Daoy (cell line): ENCODE measurements around the gene GLYAT. TPM values are rescaled to one million over a fixed set of nuclear protein-coding genes. Genes with fewer than 3 reads are reported as not detected.
"Not testable (repeated sequence)": the region's sequence is repeated elsewhere in the genome, so short reads cannot be mapped to it uniquely, and the experiment has no call there.

ENCODE experiments used
- DNase-seq: peaks from one replicate; pipeline ENCODE4 v3.0.0-alpha.2; 2015; ENCODE audit warnings: low read depth
- total RNA-seq: library from RNA; depleted of rRNA; stranded (reverse); fragments of >200 nt; shearing (Covaris generic); gene quantifications from 2 replicates; pipeline ENCODE4 v1.2.3, GENCODE V29; 2014; rRNA removed

The GLYAT gene
- total RNA-seq, 1 experiment from 2014 or later = not detected

DNA sequence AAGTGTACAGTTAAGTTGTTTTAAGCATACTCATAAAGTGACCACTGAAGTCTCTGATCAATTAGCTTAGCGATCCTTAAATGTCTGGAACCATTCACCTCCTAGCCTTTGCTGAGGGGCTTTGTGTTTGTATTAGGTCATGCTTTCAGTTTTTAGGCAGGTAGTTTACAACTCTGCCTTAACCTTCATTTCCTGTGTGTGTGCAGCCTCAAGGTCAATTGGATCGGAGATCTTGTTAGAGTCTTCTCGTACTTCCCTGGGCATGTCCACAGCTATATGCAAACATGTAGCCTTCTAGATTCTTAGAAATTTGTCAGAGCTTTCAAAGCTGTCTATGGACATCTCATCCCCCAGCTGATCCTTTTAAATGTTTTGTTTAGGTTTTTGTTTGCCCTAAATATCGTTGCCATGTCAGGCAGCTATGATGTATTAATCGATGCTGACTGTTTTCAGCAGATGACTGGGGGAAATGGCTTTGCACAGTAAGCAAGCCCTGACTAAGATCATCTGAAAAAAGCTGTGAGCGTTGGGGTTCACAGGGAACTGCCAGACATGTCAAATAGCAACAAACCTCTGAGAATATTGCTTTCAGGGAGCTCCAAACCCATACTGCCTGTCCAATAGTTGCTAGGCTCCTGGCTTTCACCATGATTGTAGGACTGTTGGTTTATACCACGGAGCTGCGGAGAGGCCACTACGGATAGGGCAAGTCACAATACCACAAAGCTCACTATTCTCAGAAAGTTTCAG lies 45.6 kb downstream of the GLYAT start:
- DNase-seq = no peak

- DNase-seq = not testable (repeated sequence)
Measured at GRCh38 chr11:58682660-58683059, 49.1 kb downstream of the GLYAT start.

DNA sequence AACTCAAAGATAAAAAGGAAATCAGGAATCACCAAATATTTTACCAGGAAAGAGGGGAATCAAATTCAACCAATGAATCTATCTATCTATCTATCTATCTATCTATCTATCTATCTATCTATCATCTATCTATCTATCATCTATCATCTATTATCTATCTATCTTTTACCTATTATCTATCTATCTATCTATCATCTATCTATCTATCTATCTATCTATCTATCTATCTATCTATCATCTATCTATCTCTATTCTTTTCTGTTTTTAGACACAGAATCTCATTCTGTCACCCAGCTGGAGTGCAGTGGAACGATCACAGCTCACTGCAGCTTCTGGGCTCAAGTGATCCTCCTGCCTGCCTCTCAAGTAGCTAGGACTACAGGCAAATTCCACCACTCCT lies 54.2 kb downstream of the GLYAT start:
- not testable (repeated sequence) for DNase-seq

- no peak for DNase-seq
Measured at GRCh38 chr11:58676563-58677135, 55.1 kb downstream of the GLYAT start.

DNA sequence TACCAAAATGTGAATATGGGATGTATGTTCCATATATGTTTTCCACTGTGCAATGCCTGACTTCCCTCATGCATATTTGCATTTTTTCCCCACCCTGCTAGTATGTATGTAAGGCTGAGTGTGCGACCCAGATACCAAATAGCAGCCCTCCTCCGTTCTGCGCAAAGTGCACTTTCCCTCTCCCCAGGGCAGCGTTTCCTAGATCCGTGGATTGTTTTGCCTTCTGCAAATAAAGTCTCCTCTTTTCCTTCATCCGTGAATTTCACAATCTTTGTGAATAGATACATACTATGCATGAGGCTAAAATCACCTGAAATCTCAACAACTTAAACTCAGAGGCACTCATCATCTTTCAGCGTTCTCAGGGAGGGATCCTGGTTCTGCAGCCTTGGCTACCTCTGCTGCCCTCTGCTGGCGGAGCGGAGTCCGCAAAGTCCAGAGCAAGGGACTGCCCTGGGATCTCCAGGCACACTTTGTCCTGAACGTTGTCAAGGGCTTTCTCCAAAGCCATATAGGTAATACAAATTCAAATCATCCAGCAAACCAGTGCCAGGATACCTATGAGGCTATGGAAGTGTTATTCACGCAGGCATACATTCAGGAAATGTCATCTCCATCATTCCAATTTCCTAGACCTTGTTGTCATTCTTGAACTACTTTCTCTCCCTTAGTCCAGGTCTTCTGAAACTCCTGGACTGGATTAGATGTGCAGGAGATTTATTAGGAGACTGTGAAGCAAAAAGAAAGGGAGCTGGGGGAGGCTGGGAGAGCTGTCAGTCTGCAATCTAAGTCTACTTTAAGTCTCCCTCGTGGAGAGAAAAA lies 56.2 kb downstream of the GLYAT start:
- peak; percentile 67 for DNase-seq

DNA sequence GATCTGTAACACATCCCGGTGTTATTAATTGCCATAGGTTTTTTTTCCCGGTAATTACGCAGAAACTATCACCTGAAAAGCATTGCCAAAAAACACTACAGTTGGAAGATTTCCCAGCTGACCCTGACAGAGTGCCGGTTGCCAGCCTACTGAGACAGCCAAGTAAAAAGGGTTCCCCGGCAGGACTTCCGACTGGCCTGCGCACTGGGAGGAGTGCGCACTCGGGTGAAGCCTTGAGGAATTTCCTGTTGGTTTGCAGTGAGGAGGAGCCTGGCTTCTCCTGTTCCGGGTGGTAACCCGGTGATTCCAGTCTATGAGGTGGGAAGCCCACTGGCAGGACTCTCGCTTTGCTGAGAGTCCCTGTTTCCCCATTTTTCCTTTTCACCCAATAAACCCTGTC lies 57.1 kb downstream of the GLYAT start:
- no peak for DNase-seq

DNA sequence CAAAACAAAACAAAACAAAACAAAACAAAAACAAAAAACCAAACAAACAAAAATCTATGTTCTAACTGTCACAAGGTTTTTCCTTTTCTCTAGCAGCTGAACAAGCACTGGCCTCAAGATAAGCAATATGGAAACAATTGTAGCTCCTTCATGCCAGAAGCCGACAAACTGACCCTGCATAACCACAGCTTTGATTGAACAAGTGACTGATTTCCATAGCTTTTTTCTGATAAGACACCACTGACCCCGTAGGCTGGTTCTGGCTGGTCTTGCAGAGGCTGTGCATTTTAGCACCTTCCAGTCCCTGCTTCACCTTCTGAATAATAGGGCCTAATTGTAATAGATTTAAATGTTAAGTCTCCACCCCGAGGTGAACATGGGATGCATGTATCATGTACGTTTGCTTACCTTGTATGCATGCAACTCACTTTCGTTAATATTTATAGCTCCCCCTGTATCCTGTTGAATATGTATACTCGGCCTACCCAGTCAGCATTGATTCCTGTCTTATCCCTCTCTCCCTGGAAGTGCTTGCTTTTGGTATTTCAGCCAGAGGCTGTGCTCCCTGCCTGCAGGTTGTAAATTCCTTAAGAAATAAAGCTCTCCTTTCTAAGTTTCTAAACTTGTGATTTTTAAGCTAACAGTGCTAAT lies 59.6 kb downstream of the GLYAT start:
- no peak for DNase-seq

DNA sequence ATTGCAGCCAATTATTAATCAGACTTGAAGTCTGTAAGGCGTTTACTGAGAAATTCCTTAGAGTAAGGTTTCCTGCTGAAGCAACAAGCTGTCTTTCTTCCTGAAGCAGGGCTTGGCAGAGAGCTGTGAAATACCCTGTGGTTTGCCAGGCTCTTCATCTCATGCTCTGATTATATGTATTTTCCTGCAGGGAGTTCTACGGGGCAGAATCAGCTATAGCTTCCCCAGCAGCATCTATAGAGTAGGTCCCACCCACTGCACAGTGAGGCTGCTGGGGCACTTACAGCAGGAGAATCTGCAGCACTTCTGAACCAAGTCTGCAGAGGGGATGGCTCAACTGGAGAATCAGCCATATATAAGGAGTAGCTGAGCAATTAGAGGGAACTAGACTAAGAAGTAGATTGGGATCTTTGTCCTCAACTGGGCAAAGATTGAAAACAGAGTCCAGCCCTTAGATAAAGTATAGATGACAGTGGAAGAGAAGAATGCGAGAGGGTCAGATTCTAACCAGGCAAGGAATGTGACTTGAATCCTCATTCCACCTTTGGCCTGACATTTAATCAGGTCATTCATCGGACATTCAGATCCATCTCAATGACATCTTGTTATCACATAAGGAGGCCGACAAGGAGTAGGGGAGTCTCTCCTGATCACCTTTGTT lies 71.7 kb downstream of the GLYAT start:
- no peak for DNase-seq

GRCh38 chr11:58659404-58659803 lies 72.3 kb downstream of the GLYAT start:
- peak; percentile 43 for DNase-seq

Other genes with a start within 250 kb of the GLYAT start
- gene OR5B21, start 223.8 kb downstream of the GLYAT start, total RNA-seq = not detected in 2 replicates
- gene LPXN, start 156.1 kb downstream of the GLYAT start, total RNA-seq = 94.8 and 132 TPM in 2 replicates
- gene ZFP91, start 152.9 kb downstream of the GLYAT start, total RNA-seq = 44.6 and 50.5 TPM in 2 replicates
- gene CNTF, start 109.3 kb downstream of the GLYAT start, total RNA-seq = 0.65 and 1.8 TPM in 2 replicates
- gene GLYATL2, start 112.8 kb upstream of the GLYAT start, total RNA-seq = 0.17 and 0.92 TPM in 2 replicates
- gene GLYATL1, start 207.5 kb upstream of the GLYAT start, total RNA-seq = 1.1 TPM in 1 of 2 replicates, not detected in the other